AG09319 (cell line): ENCODE results near the gene ATP5F1D.

ENCODE experiments used
- DNase-seq: peaks from one replicate; pipeline ENCODE4 v3.0.0-alpha.2; 2010; ENCODE audit warnings: low read depth; ENCODE audit errors: extremely low read depth
- CTCF ChIP-seq: IDR thresholded peaks from 2 replicates; pipeline ENCODE4 v1.5.1; 2011; ENCODE audit warnings: low read depth, mild to moderate bottlenecking, inconsistent platforms, low read length, moderate library complexity

ATP5F1D gene

DNA sequence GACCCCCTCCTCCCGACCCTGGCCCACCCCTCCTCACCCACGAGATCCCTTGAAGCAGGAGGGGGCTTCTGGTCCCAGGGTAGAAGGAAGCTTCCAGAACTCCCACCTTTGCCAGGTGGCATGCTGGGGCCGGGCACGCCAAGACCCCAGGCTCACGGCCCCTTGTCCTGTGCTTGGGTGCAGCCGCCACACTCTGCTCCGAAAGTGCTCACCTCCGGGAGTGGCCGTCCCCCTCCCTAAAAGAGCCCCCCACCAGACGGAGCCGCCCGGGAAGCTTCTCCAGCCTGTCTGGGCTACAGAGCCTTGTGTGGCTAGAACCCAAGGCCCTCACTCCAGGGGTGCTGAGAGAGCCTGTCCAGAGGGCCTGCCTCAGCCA, 42.4 kb downstream of the ATP5F1D start:
- no peak for DNase-seq
- no peak for TF ChIP-seq CTCF

DNA sequence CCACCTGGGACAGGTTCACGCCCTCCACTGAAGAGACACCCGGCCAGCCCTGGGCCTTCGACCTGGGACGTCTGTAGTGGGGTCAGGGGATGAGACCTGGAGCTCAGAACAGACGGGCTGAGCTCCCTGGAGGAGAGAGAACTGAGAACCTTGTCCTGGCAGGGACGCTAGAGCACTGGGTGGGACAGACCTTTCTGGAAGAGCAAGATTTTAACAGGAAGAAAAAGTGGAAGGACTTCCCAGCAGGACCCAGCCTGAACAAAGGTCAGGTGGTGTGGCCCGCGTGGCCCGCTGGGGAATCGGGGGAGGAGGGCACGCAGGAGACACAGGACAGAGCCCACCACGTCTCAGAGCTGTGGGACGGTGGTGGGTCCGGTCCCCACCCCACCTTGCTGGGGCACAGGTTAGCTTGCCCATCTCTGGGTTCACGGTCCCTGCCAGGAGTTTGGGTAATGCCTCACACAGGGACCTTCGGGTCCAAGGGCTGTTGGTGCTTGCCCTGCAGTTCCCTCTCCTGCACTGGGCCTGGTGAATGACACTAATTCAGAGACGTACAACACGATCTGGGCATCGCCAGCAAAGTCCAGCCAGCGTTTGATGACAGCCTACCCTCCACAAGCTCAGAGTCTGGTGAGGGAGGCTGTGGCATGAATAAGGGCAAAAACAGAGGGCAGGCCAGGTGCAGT, 42.9 kb downstream of the ATP5F1D start:
- no peak for TF ChIP-seq CTCF

DNA sequence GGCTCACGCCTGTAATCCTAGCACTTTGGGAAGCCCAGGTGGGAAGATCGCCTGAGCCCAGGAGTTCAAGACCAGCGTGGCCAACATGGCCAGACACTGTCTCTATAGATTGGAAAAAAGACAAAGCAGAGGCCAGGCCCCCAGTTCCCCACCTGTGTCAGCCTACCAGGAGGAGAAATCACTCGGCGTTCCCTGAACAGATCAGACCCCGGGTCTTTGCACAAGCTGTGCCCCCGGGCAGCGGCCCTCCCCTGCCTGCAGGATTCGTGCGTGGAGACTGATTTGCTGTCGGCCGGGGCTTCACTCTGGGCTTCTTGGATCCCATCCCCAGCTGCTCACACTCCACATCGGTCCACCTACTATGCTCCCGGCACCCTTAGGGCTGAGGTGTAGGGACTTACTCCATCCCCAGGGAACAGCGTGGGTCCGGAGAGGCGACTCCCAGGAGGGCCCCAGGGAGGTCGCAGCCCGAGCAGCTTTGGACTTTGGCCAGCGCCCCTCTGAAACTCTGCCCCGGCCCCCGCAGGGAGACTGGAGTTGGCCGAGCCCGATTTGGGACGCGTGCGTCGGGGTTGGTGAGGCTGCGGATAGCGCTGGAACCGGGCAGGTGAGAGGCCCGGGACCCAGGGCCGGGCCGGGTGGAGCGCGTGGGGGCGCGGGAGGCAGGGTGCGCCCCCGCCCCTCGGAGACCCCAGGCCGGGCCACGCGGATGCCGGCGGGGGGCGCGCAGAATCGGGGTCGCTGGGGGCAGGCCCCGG, 43.6 kb downstream of the ATP5F1D start:
- TF ChIP-seq CTCF: no peak
- DNase-seq: no peak

More for the DNA sequence above, 42.9 kb downstream of the ATP5F1D start:
- no peak for DNase-seq

DNA sequence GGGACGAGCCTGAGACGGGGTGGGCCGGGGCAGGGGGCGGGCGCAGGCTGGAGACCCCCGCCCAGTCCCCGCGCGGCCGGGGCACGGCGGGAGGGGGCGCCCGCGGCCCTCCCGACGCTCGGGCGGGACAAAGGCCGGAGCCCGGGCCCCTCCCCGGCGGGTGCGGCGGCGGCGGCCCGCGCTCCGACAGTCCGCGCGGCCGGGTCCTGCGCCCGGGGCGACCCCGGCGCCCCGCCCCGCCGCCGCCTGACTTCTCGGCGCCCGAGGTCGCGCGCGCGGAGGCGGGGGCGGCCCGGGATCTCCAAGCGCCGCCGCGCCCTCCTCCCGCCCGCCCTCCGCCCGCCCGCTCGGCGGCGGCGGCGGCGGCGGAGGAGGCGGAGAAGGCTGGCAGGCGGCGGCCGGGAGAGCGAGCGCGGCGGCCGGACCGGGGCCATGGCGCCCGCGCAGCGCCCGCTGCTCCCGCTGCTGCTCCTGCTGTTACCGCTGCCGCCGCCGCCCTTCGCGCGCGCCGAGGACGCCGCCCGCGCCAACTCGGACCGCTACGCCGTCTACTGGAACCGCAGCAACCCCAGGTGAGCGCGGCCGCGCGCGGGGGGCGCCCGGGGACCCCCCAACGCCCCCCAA, 44.3 kb downstream of the ATP5F1D start, which contains the start of gene EFNA2:
Gene EFNA2 (plus strand): TSS at position 137 of the 624 bp plus-strand sequence. CDS start 296 bp downstream, at position 433.
- DNase-seq: no peak
- no peak for TF ChIP-seq CTCF

DNA sequence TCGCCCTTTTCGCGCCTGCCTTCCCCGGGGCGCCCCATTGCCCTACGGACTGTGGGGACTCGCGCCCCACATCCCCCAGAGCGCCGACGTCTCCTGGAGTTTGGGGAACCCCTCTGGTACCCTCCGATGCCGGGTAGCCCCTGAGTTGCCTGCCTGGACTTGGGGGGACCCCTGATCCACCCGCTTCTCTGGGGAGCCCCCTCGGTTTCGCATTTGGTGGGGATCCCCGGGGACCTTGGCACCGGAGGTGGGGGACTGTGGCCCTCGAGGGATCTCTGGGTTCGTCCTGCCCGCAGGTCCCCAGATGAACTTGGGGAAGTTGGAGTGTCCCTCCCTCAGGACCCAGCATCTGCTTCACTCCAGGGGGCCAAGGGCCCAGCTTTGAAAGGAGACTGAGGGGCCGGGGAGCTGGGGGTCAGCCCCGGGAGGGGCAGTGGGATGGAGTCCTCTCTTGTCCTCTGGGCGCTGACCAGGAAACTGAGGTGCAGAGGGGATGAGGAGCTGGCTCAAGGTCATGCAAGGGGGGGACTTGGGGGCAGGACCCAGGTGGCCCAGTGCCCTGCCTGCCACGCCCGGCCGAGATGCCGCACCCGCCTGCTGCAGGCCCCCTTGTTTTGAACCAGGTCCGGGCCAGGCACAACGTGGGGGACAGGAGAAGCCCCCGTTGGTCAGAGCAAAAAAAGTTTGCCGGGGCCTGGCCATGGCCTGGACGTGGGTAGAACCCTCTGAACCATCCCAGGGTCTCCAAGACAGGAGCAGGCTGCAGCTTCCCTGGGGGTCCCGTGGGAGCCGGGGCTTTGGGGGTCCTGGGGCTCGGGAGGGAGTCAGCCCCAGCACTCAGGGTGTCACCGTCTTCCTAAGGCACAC, 45.2 kb downstream of the ATP5F1D start:
- no peak for DNase-seq
- TF ChIP-seq CTCF: no peak

DNA sequence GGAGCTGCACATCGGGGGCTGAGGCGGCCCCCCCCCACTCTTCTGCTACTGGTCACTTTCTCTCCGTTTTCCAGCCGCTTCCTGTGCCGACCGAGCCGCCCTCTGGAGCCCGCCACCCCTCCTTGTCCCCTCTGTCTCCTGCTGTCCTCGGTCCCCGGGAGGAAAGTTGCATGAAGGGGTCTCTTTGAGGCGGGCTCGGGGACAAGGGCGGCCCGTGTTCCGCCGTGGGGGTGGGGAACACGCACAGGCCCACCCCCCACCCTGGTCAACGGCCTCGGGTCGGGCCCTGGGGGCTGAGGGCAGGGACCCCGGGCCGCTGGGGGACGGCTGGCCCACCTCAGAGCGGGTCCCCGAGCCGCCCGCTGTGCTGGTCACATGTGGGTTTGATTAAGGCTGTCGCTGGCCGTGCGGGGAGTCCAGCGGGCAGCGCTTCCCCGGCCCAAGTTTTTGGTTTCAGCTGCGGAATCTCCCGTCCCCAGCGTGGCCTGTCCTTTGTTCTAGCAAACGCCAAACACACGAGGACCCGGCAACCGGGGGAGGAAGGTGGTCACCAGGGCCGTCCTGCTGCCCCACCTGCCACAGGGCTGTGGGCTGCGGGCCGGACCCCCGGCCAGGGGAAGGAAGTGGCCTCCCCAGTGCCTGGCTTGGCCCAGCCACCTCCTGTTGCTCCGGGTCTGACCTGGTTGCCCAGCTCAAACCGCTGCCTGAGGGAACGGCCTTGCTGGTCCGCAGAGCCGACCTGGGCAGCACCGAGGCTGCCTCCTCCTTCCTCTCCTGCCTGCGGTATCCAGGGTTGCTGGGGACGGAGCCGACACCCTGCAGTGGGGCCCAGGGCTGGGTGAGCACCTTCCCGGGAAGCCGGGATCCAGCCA, 46.0 kb downstream of the ATP5F1D start:
- no peak for DNase-seq
- TF ChIP-seq CTCF: no peak
